Measurements from ENCODE around the gene GPR139. TPM values are rescaled to one million over a fixed set of nuclear protein-coding genes. Genes with fewer than 3 reads are reported as not detected.

GPR139 gene
- total RNA-seq, 6 experiments from 2014 or later, result not detected

DNA sequence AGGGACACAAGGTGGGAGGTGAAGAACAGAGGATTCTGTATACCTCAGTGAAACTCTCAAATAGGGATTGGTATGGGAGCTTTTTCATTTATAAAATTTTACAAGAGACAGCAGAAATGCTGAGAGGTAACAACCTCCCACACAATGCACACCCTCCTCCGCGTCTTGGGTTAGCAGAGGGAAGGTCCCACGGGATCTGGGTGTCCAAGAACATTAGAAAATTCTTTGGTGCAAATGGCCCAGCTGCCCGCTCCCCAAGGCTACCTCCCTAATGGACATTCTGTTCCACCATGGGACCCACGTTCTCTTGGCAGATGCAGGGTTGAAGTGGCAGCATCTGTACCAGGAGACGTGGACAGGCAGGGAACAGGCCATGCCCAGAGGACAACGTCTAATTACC lies 22.5 kb downstream of the GPR139 start:
- 58% methylated on average over 6 of the region's 7 CpGs for WGBS (ENCODE audit: insufficient coverage, low coverage, low lambda C conversion rate, missing lambda C conversion rate)
- no peak for ATAC-seq
- H3K36me3 ChIP-seq, result no peaks in the 10 kb centered on the region
- intact Hi-C loops (cut with DNase I), result no loop called here
- H3K27ac ChIP-seq, result no peak overlapping the region
- no peaks in the 10 kb centered on the region for H3K27me3 ChIP-seq
- no peak for DNase-seq
- no peak overlapping the region for H3K4me3 ChIP-seq
- no peaks in the 10 kb centered on the region for H3K9me3 ChIP-seq
- TF ChIP-seq POLR2A (IDR thresholded peaks at IDR 0.05) (no peak), CTCF (IDR thresholded peaks at IDR 0.05) (no peak)
- no peaks in the 10 kb centered on the region for H3K4me1 ChIP-seq

DNA sequence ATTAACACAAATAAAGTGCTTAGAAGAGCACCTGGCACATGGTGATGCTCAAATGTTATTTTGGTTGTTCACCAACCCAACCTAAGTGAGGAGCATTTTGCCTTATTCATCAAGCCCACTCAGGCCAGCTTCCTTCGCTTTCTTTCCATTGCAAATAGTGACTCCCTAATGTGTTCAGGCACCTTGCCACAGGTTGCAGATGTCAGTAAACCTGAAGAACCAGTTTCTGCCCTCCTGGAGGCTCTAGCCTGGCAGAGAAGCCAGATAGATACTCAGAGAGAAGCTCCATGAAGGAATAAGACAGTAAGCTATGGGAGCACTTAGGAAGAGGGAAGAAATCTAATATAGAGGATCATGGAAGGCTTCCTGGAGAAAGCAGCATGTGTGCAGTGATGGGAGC lies 23.9 kb downstream of the GPR139 start:
- intact Hi-C loops (cut with DNase I), result no loop called here
- ATAC-seq (no peak), DNase-seq (no peak)
- Histone ChIP-seq H3K27ac (no peak overlapping the region), H3K9me3 (no peaks in the 10 kb centered on the region), H3K36me3 (no peaks in the 10 kb centered on the region), H3K4me3 (no peak overlapping the region), H3K4me1 (no peaks in the 10 kb centered on the region), H3K27me3 (no peaks in the 10 kb centered on the region)
- WGBS (ENCODE audit: insufficient coverage, low coverage, low lambda C conversion rate, missing lambda C conversion rate), result 41% methylated on average over 1 of the region's 1 CpG
- no peak for TF ChIP-seq CTCF (IDR thresholded peaks at IDR 0.05)
- TF ChIP-seq POLR2A (IDR thresholded peaks at IDR 0.05), result no peak

- Histone ChIP-seq H3K4me1 (no peaks in the 10 kb centered on the region), H3K36me3 (no peaks in the 10 kb centered on the region), H3K9me3 (no peaks in the 10 kb centered on the region), H3K4me3 (no peak overlapping the region), H3K27ac (no peak overlapping the region), H3K27me3 (no peaks in the 10 kb centered on the region)
- DNase-seq, result no peak
- intact Hi-C loops (cut with DNase I), result no loop called here
- TF ChIP-seq POLR2A (IDR thresholded peaks at IDR 0.05), result no peak
- no peak for TF ChIP-seq CTCF (IDR thresholded peaks at IDR 0.05)
- no peak for ATAC-seq
- 75% methylated on average over 3 of the region's 3 CpGs for WGBS (ENCODE audit: insufficient coverage, low coverage, low lambda C conversion rate, missing lambda C conversion rate)
These were observed 27.8 kb downstream of the GPR139 start for GRCh38 chr16:20045886-20046285.

GRCh38 chr16:20042848-20043247 lies 30.8 kb downstream of the GPR139 start:
- H3K4me1 ChIP-seq, result no peaks in the 10 kb centered on the region
- no CpG with 5 or more reads among the region's 2 CpGs for WGBS (ENCODE audit: insufficient coverage, low coverage, low lambda C conversion rate, missing lambda C conversion rate)

More at GRCh38 chr16:20042848-20043247, 30.8 kb downstream of the GPR139 start:
- no peak for ATAC-seq
- H3K4me3 ChIP-seq, result no peak overlapping the region
- H3K27ac ChIP-seq, result no peak overlapping the region
- no peaks in the 10 kb centered on the region for H3K9me3 ChIP-seq
- no peaks in the 10 kb centered on the region for H3K36me3 ChIP-seq
- no peak for TF ChIP-seq POLR2A (IDR thresholded peaks at IDR 0.05)
- TF ChIP-seq CTCF (IDR thresholded peaks at IDR 0.05), result no peak
- H3K27me3 ChIP-seq, result no peaks in the 10 kb centered on the region
- intact Hi-C loops (cut with DNase I), result no loop called here
- DNase-seq, result no peak
